H1 (cell line): ENCODE results near the gene GPR85. TPM values are rescaled to one million over a fixed set of nuclear protein-coding genes. Genes with fewer than 3 reads are reported as not detected.
A peak's percentile ranks its signal among the peaks of the same experiment; 100 is the strongest.

ENCODE experiments used
- CTCF ChIA-PET: fragments of 300-600 bp; sonication (Branson Sonifier 250); formaldehyde crosslinking; loops from one replicate; lab custom pipeline; 2021; ENCODE audit not compliant: partially characterized antibody; lab: Charles Lee
- POLR2A ChIA-PET: fragments of 300-600 bp; sonication (Branson Sonifier 250); formaldehyde crosslinking; loops from one replicate; lab custom pipeline; 2021; ENCODE audit warnings: inconsistent platforms; ENCODE audit not compliant: partially characterized antibody; lab: Charles Lee
- DNase-seq, 2 experiments: peaks; one replicate each; pipeline versions ENCODE4 v3.0.0 to v3.0.0-alpha.2; 2010 to 2022; ENCODE audit warnings: low spot score in 2 of 2, low read depth in 1 of 2, mixed read lengths in 1 of 2
- FAIRE-seq: peaks from 2 replicates; lab custom pipeline; 2011; peaks lifted over from hg19 to GRCh38; lab: Jason Lieb, UNC
- H2AFZ ChIP-seq: 2 replicates; pipeline ENCODE4 v1.8.1; 2012; ENCODE audit warnings: low read length, inconsistent platforms
- H2AK5ac ChIP-seq: 2 replicates; pipeline ENCODE4 v1.6.1; 2013; ENCODE audit warnings: low read depth, low read length
- H2BK120ac ChIP-seq: replicated peaks from 2 replicates; pipeline ENCODE3; 2013; ENCODE audit warnings: low read depth, low read length, inconsistent platforms
- H2BK12ac ChIP-seq: 2 replicates; pipeline ENCODE4 v1.6.1; 2013; ENCODE audit warnings: low read depth, low read length
- H2BK15ac ChIP-seq: 2 replicates; pipeline ENCODE4 v1.6.1; 2013; ENCODE audit warnings: low read length
- H2BK20ac ChIP-seq: 2 replicates; pipeline ENCODE4 v1.6.1; 2013; ENCODE audit warnings: low read length
- H2BK5ac ChIP-seq: 2 replicates; pipeline ENCODE4 v1.6.1; 2013; ENCODE audit warnings: low read depth, low read length
- H3K14ac ChIP-seq: 2 replicates; pipeline ENCODE4 v1.6.1; 2013; ENCODE audit warnings: inconsistent platforms; ENCODE audit not compliant: insufficient read length
- H3K18ac ChIP-seq: 2 replicates; pipeline ENCODE4 v1.6.1; 2013; ENCODE audit warnings: low read length; ENCODE audit errors: extremely low read depth
- H3K23ac ChIP-seq: 2 replicates; pipeline ENCODE4 v1.6.1; 2013; ENCODE audit warnings: inconsistent platforms; ENCODE audit not compliant: insufficient read length
- H3K23me2 ChIP-seq: 2 replicates; pipeline ENCODE4 v1.6.1; 2013; ENCODE audit warnings: low read depth, low read length
- H3K27ac ChIP-seq: 2 replicates; pipeline ENCODE4 v1.6.1; 2011; ENCODE audit warnings: low read depth, low read length, inconsistent platforms
- H3K27me3 ChIP-seq, 4 experiments: replicated peaks in 1 of 4; 1 replicate in 1 of 4; 2 replicates in 3 of 4; pipeline versions ENCODE4 v1.6.1 to v1.8.1; 2011 to 2013; ENCODE audit warnings: low read length in 3 of 4, mild to moderate bottlenecking in 3 of 4, inconsistent platforms in 2 of 4, mixed read lengths in 2 of 4, moderate library complexity in 1 of 4; ENCODE audit not compliant: control insufficient read depth in 3 of 4, insufficient read depth in 3 of 4; ENCODE audit errors: extremely low read depth in 1 of 4
- H3K36me3 ChIP-seq, 4 experiments: 2 replicates each; pipeline versions ENCODE4 v1.6.1 to v1.8.1; 2011 to 2013; ENCODE audit warnings: mild to moderate bottlenecking in 4 of 4, low read length in 3 of 4, moderate library complexity in 2 of 4, control low read depth in 1 of 4, inconsistent platforms in 1 of 4; ENCODE audit not compliant: insufficient read depth in 4 of 4, control insufficient read depth in 2 of 4
- H3K4ac ChIP-seq: replicated peaks from 2 replicates; pipeline ENCODE3; 2013; ENCODE audit warnings: low read length, low read depth, mixed read lengths, inconsistent platforms; ENCODE audit not compliant: insufficient read length
- H3K4me1 ChIP-seq, 4 experiments: replicated peaks in 1 of 4; 1 replicate in 1 of 4; 2 replicates in 3 of 4; pipeline versions ENCODE4 v1.6.1 to v1.8.1; 2011 to 2013; ENCODE audit warnings: low read length in 3 of 4, inconsistent platforms in 2 of 4, mixed read lengths in 1 of 4; ENCODE audit not compliant: insufficient read depth in 4 of 4, control insufficient read depth in 3 of 4
- H3K4me2 ChIP-seq, 2 experiments: 2 replicates each; pipeline versions ENCODE4 v1.6.1 to v1.8.1; 2011 to 2013; ENCODE audit warnings: low read depth in 2 of 2, low read length in 2 of 2, control low read depth in 1 of 2, inconsistent platforms in 1 of 2, mild to moderate bottlenecking in 1 of 2; ENCODE audit not compliant: insufficient read depth in 1 of 2
- H3K4me3 ChIP-seq, 4 experiments: fragments of 200-600, 300-600 bp in 1 of 4; sonication (generic), shearing (Covaris generic), sonication (Bioruptor Twin) in 1 of 4; 2 replicates each; pipeline versions ENCODE4 v1.5.1 to v1.8.1; 2011 to 2016; ENCODE audit warnings: low read length in 4 of 4, low read depth in 3 of 4, control low read depth in 2 of 4, inconsistent platforms in 2 of 4, mild to moderate bottlenecking in 2 of 4, mixed read lengths in 1 of 4, moderate library complexity in 1 of 4; ENCODE audit not compliant: insufficient read depth in 2 of 4; ENCODE audit errors: extremely low read depth in 1 of 4
- H3K56ac ChIP-seq: replicated peaks from 2 replicates; pipeline ENCODE3; 2013; ENCODE audit warnings: low read depth, mild to moderate bottlenecking, mixed read lengths, low read length, inconsistent platforms; ENCODE audit not compliant: insufficient read length
- H3K79me1 ChIP-seq: 2 replicates; pipeline ENCODE4 v1.6.1; 2013; ENCODE audit warnings: low read depth, low read length, control low read depth
- H3K79me2 ChIP-seq, 2 experiments: 2 replicates each; pipeline versions ENCODE4 v1.6.1 to v1.8.1; 2012 to 2013; ENCODE audit warnings: low read length in 2 of 2, mild to moderate bottlenecking in 2 of 2, inconsistent platforms in 1 of 2; ENCODE audit not compliant: insufficient read depth in 2 of 2, control insufficient read depth in 1 of 2
- H3K9ac ChIP-seq, 4 experiments: replicated peaks in 1 of 4; 1 replicate in 1 of 4; 2 replicates in 3 of 4; pipeline versions ENCODE4 v1.6.1 to v1.8.1; 2011 to 2013; ENCODE audit warnings: low read depth in 3 of 4, low read length in 3 of 4, control low read depth in 2 of 4, mild to moderate bottlenecking in 2 of 4, moderate library complexity in 2 of 4, inconsistent platforms in 1 of 4; ENCODE audit errors: extremely low read depth in 1 of 4
- H3K9me3 ChIP-seq, 2 experiments: 2 replicates each; pipeline versions ENCODE4 v1.6.1 to v1.8.1; 2012 to 2013; ENCODE audit warnings: mild to moderate bottlenecking in 2 of 2, moderate library complexity in 2 of 2, control low read depth in 1 of 2, inconsistent platforms in 1 of 2, low read depth in 1 of 2, low read length in 1 of 2, mixed read lengths in 1 of 2; ENCODE audit not compliant: insufficient read depth in 2 of 2
- H4K20me1 ChIP-seq, 2 experiments: replicated peaks in 1 of 2; 2 replicates each; pipeline versions ENCODE3 to v1.8.1; 2011 to 2013; ENCODE audit warnings: inconsistent platforms in 2 of 2, low read length in 2 of 2, mild to moderate bottlenecking in 1 of 2; ENCODE audit not compliant: insufficient read depth in 2 of 2, control insufficient read depth in 1 of 2
- H4K5ac ChIP-seq: 2 replicates; pipeline ENCODE4 v1.6.1; 2013; ENCODE audit warnings: low read length, low read depth, mixed read lengths, inconsistent platforms; ENCODE audit not compliant: insufficient read length
- H4K8ac ChIP-seq: 2 replicates; pipeline ENCODE4 v1.8.0; 2013; ENCODE audit warnings: mild to moderate bottlenecking, moderate library complexity, low read length, inconsistent platforms; ENCODE audit not compliant: insufficient read depth; ENCODE audit errors: extremely low read depth
- H4K91ac ChIP-seq: replicated peaks from 2 replicates; pipeline ENCODE3; 2013; ENCODE audit warnings: low read length, mixed read lengths, inconsistent platforms; ENCODE audit not compliant: insufficient read length
- CTBP2 ChIP-seq: IDR thresholded peaks from 2 replicates; pipeline ENCODE4 v1.7.0; 2011; ENCODE audit warnings: borderline replicate concordance, mild to moderate bottlenecking, moderate library complexity, mixed read lengths, low read length; ENCODE audit not compliant: insufficient read depth, insufficient read length
- JUND ChIP-seq: IDR thresholded peaks from 2 replicates; pipeline ENCODE4 v1.6.1; 2011; ENCODE audit warnings: mild to moderate bottlenecking, improper control_type of control experiment, low read length
- RAD21 ChIP-seq, 2 experiments: IDR thresholded peaks in 1 of 2; conservative IDR thresholded peaks in 1 of 2; 2 replicates each; pipeline ENCODE4 v1.6.1; 2011; ENCODE audit warnings: low read depth in 2 of 2, low read length in 2 of 2, improper control_type of control experiment in 1 of 2, inconsistent platforms in 1 of 2, mild to moderate bottlenecking in 1 of 2, moderate library complexity in 1 of 2
- RNF2 ChIP-seq: fragments of 200-900, 300-1000 bp; sonication (generic); IDR thresholded peaks from 2 replicates; pipeline ENCODE4 v1.7.1; 2016; ENCODE audit warnings: borderline replicate concordance, low read depth, mild to moderate bottlenecking, antibody characterized with exemption, low read length; ENCODE audit not compliant: poor library complexity, severe bottlenecking; ENCODE audit errors: missing control alignments
- ZNF274 ChIP-seq: IDR thresholded peaks from 2 replicates; pipeline ENCODE4 v1.7.0; 2012; ENCODE audit warnings: low read length, borderline replicate concordance; ENCODE audit errors: extremely low read depth
- WGBS, 2 experiments: shearing (Covaris generic) in 1 of 2; methylation state at CpG; one replicate each; pipeline versions ENCODE4 v1.1.6 to v1.1.7; 2013 to 2015; ENCODE audit warnings: low lambda C conversion rate in 2 of 2, mixed read lengths in 2 of 2, inconsistent platforms in 1 of 2, low coverage in 1 of 2, missing lambda C conversion rate in 1 of 2; ENCODE audit not compliant: insufficient replicate concordance in 2 of 2, insufficient coverage in 1 of 2, insufficient read length in 1 of 2; ENCODE audit errors: extremely low coverage in 1 of 2, missing lambda C conversion rate in 1 of 2; 5-methylcytosine and 5-hydroxymethylcytosine counted together
- polyA plus RNA-seq, 7 experiments: library from polyadenylated mRNA; depleted of rRNA in 3 of 7; stranded (reverse) in 5 of 7; unstranded in 2 of 7; fragments of >200 nt in 5 of 7; fragments of 200-250 nt in 2 of 7; gene quantifications; 1 replicate in 5 of 7; 2 replicates in 1 of 7; 4 replicates in 1 of 7; pipeline versions ENCODE4 v1.2.1 to v1.2.3, GENCODE V29; 2011 to 2013; ENCODE audit warnings: missing spikeins in 2 of 7, mixed read lengths in 2 of 7
- total RNA-seq: library from RNA; stranded (reverse); fragmentation: NEBNext Ultra II Directional; extraction: Animal tissue kit (Norgen Biotek cat#: 25700); gene quantifications from 2 replicates; pipeline ENCODE4 v1.2.1, GENCODE V29; 2021
- TF ChIP-seq, protein P1 (sequence below), 3 experiments: IDR thresholded peaks; 1 replicate in 2 of 3; 2 replicates in 1 of 3; pipeline versions ENCODE4 v1.5.1 to v1.6.1; 2011; ENCODE audit warnings: low read length in 3 of 3, mild to moderate bottlenecking in 3 of 3, inconsistent platforms in 2 of 3, low read depth in 1 of 3, moderate library complexity in 1 of 3; ENCODE audit not compliant: insufficient read depth in 1 of 3; ENCODE audit errors: control extremely low read depth in 1 of 3

GPR85 gene
- total and polyA plus RNA-seq, 2 of the 8 experiments (the other 6 are each of a cell fraction or from before 2014, with no cell fraction given) = 0.11 to 0.20 TPM

- Histone ChIP-seq H4K20me1 (peaks cover 0 to 2% of the 10 kb centered on the region in 2 experiments), H2AFZ (no peak overlapping the region), H3K9me3 (no peaks in the 10 kb centered on the region), H4K8ac (no peak overlapping the region), H2BK5ac (no peak overlapping the region), H3K18ac (no peak overlapping the region), H2BK15ac (no peak overlapping the region), H3K79me2 (no peaks in the 10 kb centered on the region; a peak in 1 of 4 replicates), H3K4me1 (peaks cover 0 to 3% (median 2%) of the 10 kb centered on the region in 4 experiments; a peak in 3 of 7 replicates), H3K9ac (no peak overlapping the region), H3K4me2 (no peak overlapping the region), H2BK12ac (no peak overlapping the region), H4K91ac (no peak overlapping the region), H3K79me1 (no peaks in the 10 kb centered on the region), H3K36me3 (peaks cover 0 to 18% (median 2%) of the 10 kb centered on the region in 4 experiments; a peak in 2 of 8 replicates), H4K5ac (no peak overlapping the region), H2AK5ac (no peak overlapping the region), H2BK20ac (no peak overlapping the region), H3K14ac (no peak overlapping the region), H3K23ac (no peak overlapping the region), H3K27ac (no peak overlapping the region), H3K56ac (no peak overlapping the region), H3K27me3 (no peaks in the 10 kb centered on the region), H3K23me2 (no peaks in the 10 kb centered on the region; the same call in 1 of the 2 replicates), H3K4me3 (no peak overlapping the region), H2BK120ac (no peak overlapping the region), H3K4ac (no peak overlapping the region)
- no peak for TF ChIP-seq JUND
- TF ChIP-seq RAD21 (IDR thresholded peaks at IDR 0.05 in 1 of 2, conservative IDR thresholded peaks at IDR 0.05 in 1 of 2; ENCODE audit: low read depth in 2 of 2, low read length in 2 of 2) = peak; percentile 75 to 76
- TF ChIP-seq, protein P1, sequence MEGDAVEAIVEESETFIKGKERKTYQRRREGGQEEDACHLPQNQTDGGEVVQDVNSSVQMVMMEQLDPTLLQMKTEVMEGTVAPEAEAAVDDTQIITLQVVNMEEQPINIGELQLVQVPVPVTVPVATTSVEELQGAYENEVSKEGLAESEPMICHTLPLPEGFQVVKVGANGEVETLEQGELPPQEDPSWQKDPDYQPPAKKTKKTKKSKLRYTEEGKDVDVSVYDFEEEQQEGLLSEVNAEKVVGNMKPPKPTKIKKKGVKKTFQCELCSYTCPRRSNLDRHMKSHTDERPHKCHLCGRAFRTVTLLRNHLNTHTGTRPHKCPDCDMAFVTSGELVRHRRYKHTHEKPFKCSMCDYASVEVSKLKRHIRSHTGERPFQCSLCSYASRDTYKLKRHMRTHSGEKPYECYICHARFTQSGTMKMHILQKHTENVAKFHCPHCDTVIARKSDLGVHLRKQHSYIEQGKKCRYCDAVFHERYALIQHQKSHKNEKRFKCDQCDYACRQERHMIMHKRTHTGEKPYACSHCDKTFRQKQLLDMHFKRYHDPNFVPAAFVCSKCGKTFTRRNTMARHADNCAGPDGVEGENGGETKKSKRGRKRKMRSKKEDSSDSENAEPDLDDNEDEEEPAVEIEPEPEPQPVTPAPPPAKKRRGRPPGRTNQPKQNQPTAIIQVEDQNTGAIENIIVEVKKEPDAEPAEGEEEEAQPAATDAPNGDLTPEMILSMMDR (IDR thresholded peaks at IDR 0.05; ENCODE audit: control extremely low read depth in 1 of 3, insufficient read depth in 1 of 3, low read depth in 1 of 3, low read length in 3 of 3) = peak; percentile 40 to 45 (median 42)
- TF ChIP-seq ZNF274 = no peak
- TF ChIP-seq RNF2 = no peak
- no peak for TF ChIP-seq CTBP2
- WGBS, 2 experiments = 100% methylated on average over 2 of the region's 2 CpGs; no CpG with 5 or more reads in 1 of the 2 experiments
- ChIA-PET CTCF (interaction anchor here (0.6 to 1.8 kb wide), 8 partner anchors 9 to 618 kb away, joined by 3 to 7 read pairs (median 4); no protein-coding TSS in a partner anchor), POLR2A (interaction anchor here (0.6 kb wide), 1 partner anchor 627 kb away, joined by 3 read pairs; no protein-coding TSS in a partner anchor)
- no peak for FAIRE-seq
- DNase-seq = no peak
Measured at GRCh38 chr7:113113912-113114311, 27.3 kb upstream of the GPR85 start.
